Tibial nerve (tissue), 4 donors: Measurements from ENCODE around the gene KXD1.

Experiments
- EP300 ChIP-seq, 2 donors: sonication (generic); formaldehyde crosslinking; IDR thresholded peaks; one replicate each; pipeline ENCODE4 v1.6.1; 2017; ENCODE audit warnings: antibody characterized with exemption in 2 of 2, mild to moderate bottlenecking in 1 of 2
- POLR2A ChIP-seq, 2 donors: fragments of 450-650 bp; IDR thresholded peaks; one replicate each; pipeline ENCODE4 v1.6.1; 2017; ENCODE audit warnings: antibody characterized with exemption in 2 of 2, mild to moderate bottlenecking in 2 of 2, moderate library complexity in 2 of 2
- TF ChIP-seq, protein P1 (sequence below), 5 experiments: fragments of 200-600 bp in 3 of 5; fragments of 450-650 bp in 2 of 5; sonication (generic) in 3 of 5; IDR thresholded peaks; one replicate each; pipeline ENCODE4 v1.5.1; 2016 to 2019; ENCODE audit warnings: antibody characterized with exemption in 5 of 5, mild to moderate bottlenecking in 3 of 5, moderate library complexity in 2 of 5

DNA sequence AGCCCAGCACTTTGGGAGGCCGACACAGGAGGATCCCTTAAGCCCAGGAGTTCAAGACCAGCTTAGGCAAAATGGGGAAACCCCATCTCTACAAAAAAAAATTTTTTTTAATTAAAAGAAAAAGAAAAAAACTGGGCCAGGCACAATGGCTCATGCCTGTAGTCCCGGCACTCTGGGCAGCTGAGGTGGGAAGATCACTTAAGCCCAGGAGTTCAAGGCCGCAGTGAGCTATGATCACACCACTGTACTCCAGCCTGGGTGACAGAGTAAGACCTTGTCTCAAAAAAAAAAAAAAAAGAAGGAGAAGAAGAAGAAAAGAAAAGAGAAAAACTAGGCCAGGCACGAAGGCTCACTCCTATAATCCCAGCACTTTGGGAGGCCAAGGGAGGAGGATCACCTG, 40.1 kb upstream of the KXD1 start:
- TF ChIP-seq, protein P1, sequence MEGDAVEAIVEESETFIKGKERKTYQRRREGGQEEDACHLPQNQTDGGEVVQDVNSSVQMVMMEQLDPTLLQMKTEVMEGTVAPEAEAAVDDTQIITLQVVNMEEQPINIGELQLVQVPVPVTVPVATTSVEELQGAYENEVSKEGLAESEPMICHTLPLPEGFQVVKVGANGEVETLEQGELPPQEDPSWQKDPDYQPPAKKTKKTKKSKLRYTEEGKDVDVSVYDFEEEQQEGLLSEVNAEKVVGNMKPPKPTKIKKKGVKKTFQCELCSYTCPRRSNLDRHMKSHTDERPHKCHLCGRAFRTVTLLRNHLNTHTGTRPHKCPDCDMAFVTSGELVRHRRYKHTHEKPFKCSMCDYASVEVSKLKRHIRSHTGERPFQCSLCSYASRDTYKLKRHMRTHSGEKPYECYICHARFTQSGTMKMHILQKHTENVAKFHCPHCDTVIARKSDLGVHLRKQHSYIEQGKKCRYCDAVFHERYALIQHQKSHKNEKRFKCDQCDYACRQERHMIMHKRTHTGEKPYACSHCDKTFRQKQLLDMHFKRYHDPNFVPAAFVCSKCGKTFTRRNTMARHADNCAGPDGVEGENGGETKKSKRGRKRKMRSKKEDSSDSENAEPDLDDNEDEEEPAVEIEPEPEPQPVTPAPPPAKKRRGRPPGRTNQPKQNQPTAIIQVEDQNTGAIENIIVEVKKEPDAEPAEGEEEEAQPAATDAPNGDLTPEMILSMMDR (IDR thresholded peaks at IDR 0.05), result no peak
- TF ChIP-seq POLR2A (IDR thresholded peaks at IDR 0.05) (no peak), EP300 (IDR thresholded peaks at IDR 0.05) (no peak)
